HEK293 (cell line): ENCODE data around the gene PARP8.
"Not testable (repeated sequence)": the region's sequence is repeated elsewhere in the genome, so short reads cannot be mapped to it uniquely, and the experiment has no call there.

Experiments used
- CTCF ChIP-seq: fragments of 450-650 bp; formaldehyde crosslinking; IDR thresholded peaks from 2 replicates; pipeline ENCODE4 v1.5.1; 2016; ENCODE audit warnings: missing biosample characterization, missing genetic modification characterization
- TCF7L2 ChIP-seq: IDR thresholded peaks from 2 replicates; pipeline ENCODE4 v1.6.1; 2011; ENCODE audit warnings: low read depth, mild to moderate bottlenecking, inconsistent platforms, low read length, moderate library complexity, borderline replicate concordance
- YY1 ChIP-seq: fragments of 450-650 bp; formaldehyde crosslinking; IDR thresholded peaks from 2 replicates; pipeline ENCODE4 v1.5.1; 2018; ENCODE audit warnings: missing biosample characterization, missing genetic modification characterization
- ZNF600 ChIP-seq: fragments of 450-650 bp; formaldehyde crosslinking; IDR thresholded peaks from 2 replicates; pipeline ENCODE4 v1.5.1; 2016; ENCODE audit warnings: missing biosample characterization, missing genetic modification characterization
- ZNF664 ChIP-seq: fragments of 450-650 bp; formaldehyde crosslinking; IDR thresholded peaks from 2 replicates; pipeline ENCODE4 v1.5.1; 2016; ENCODE audit warnings: missing biosample characterization, missing genetic modification characterization
- ZNF76 ChIP-seq: fragments of 450-650 bp; formaldehyde crosslinking; IDR thresholded peaks from 2 replicates; pipeline ENCODE4; 2016; ENCODE audit warnings: low read depth, missing biosample characterization, missing genetic modification characterization, borderline replicate concordance
- TF ChIP-seq, protein P1 (sequence below): fragments of 450-650 bp; IDR thresholded peaks from 2 replicates; pipeline ENCODE4 v1.5.1; 2018; ENCODE audit warnings: missing biosample characterization, mild to moderate bottlenecking, missing genetic modification characterization

- not testable (repeated sequence) for TF ChIP-seq CTCF (tag by site-specific recombination); ZNF664 (tag by site-specific recombination); ZNF600 (tag by site-specific recombination); TCF7L2; YY1 (tag by site-specific recombination); ZNF76 (tag by site-specific recombination)
- TF ChIP-seq, protein P1, sequence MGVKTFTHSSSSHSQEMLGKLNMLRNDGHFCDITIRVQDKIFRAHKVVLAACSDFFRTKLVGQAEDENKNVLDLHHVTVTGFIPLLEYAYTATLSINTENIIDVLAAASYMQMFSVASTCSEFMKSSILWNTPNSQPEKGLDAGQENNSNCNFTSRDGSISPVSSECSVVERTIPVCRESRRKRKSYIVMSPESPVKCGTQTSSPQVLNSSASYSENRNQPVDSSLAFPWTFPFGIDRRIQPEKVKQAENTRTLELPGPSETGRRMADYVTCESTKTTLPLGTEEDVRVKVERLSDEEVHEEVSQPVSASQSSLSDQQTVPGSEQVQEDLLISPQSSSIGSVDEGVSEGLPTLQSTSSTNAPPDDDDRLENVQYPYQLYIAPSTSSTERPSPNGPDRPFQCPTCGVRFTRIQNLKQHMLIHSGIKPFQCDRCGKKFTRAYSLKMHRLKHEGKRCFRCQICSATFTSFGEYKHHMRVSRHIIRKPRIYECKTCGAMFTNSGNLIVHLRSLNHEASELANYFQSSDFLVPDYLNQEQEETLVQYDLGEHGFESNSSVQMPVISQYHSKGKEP (tag by site-specific recombination), result not testable (repeated sequence)
Measured at GRCh38 chr5:50634866-50635265, 31.6 kb upstream of the PARP8 start.
